GM19395 (cell line): ENCODE measurements around the gene ZFAND6.
A peak's percentile ranks its signal among the peaks of the same experiment; 100 is the strongest.

Experiments
- ATAC-seq: cut with Tn5 transposase; IDR thresholded peaks from one replicate; pipeline ENCODE4 v1.9.1; 2021; ENCODE audit warnings: mild to moderate bottlenecking, moderate library complexity; ENCODE audit not compliant: unreplicated experiment

The ZFAND6 gene

DNA sequence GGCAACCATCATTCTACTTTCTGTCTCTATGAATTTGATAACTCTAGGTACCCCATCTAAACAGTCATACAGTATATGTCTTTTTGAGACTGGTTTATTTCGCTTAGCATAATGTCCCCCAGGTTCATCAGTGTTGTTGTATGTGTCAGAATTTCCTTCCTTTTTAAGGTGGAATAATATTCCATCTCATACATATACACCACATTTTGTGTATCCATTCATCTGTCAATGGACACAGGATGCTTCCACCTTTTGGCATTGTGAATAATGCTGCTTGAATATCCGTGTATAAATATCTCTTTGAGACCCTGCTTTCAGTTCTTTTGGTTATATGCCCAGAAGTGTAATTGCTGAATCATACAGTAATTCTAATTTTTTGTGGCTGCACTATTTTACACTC is 10.4 kb upstream of the ZFAND6 start:
- no peak for ATAC-seq

- ATAC-seq = no peak
These were observed 6.7 kb upstream of the ZFAND6 start for GRCh38 chr15:80052597-80053304.

GRCh38 chr15:80055933-80056332 is 3.5 kb upstream of the ZFAND6 start:
- no peak for ATAC-seq

GRCh38 chr15:80058044-80058443 is 1.4 kb upstream of the ZFAND6 start:
- no peak for ATAC-seq

DNA sequence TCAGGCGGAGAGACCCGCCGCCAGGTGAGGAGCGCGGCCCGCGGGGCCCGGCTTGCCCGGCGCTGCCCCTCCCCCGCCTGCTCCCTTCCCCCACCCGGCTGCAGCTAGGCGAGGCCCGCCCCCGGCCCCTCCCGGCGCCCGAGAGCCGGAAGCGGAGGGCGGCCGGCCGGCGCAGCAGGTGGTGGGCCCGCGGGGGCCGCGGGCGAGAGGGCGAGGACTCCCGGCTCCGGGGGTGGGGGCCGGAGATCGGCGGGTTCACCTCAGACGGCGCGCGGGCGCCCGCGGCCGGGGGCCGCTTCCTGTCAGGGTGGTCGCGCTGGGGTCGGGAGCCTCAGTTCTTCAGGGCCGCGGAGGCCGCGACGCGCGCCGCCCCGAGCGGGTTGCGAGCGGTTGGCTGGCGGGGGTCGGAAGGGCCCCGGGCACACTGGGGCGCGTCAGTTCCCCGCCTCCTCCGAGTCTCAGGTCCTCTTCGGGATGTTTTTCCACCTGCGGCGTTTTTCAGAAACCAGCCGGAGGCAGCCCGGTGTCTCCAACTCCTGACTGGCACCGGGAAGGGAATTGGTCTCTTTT is 395 bp downstream of the ZFAND6 start:
- peak; percentile 48 for ATAC-seq

DNA sequence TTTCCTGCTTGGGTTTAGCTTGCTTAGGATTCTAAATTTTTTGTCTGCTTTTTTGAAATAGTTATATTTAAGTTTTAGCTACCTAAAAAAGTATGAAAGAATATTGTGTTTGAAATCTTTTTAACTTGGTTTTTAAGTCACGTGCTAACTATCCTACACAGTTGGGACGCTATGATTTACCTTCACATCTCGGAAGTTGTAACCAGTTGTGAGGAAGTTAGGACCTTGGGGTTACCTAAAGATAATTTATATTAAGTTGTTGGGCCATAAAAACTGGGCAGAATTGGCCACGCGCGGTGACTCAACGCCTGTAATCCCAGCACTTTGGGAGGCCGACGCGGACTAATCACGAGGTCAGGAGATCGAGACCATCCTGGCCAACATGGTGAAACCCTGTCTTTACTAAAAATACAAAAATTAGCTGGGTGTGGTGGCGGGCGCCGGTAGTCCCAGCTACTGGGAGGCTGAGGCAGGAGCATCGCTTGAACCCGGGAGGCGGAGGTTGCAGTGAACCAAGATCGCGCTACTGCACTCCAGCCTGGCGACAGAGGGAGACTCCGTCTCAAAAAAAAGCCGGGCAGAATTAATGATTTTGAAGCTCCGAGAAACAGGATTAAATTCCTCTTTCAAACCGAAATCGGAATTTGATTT is 1.0 kb downstream of the ZFAND6 start:
- ATAC-seq = no peak

GRCh38 chr15:80061582-80061981 is 2.1 kb downstream of the ZFAND6 start:
- no peak for ATAC-seq

DNA sequence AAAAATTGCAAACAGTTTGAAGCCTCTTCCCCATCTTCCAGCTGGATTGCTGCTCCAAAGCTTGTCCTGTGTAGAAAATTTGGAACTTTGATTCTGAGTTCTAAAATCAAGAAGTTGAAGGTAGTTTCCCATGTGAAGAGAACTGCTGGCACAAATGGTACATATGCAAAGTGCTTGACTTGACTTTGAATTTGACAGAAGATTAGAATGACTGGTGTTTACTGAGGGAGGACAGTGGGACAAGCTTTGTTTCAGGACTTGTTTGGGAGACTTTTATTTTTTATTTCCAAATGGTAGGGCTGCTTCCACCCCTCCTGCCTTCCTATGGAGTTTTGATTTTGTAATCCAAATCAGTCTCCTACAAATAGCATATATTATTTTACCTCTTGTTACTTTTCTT is 7.4 kb downstream of the ZFAND6 start:
- ATAC-seq = no peak

DNA sequence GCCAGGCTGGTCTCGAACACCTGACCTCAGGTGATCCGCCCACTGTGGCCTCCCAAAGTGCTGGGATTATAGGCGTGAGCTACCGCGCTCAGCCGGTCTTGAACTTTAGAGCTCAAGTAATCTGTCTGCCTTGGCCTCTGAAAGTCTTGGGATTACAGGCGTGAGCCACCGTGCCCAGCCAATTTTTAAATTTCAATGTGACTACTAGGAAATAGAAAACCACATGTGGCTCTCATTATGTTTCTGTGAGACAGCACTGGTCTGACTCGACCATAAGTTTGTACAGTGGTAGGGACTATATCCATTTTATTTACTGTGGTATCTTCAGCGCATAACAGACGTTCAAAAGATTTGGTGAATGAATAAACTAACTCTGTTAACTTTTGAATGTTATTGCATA is 9.1 kb downstream of the ZFAND6 start:
- ATAC-seq = no peak

DNA sequence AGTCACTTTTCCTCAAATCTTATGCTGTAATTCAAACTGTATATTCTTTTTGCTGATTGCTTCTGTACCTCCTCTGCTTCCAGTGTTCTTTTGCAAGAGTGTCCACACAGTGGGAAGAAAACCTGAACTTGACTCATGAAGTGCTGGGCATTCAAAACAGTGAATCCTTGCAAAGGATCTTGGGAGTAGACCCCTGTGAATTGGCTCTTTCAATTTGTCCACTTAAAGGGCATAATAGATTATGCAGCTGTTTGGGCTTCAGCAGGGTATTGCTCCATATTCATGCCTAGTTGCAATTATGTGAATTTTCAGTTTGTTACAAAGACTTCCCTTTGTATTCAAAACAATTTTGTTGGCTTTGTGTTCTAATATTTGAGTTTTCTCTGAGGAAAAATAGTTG is 11.4 kb downstream of the ZFAND6 start:
- no peak for ATAC-seq

GRCh38 chr15:80071652-80072051 is 12.2 kb downstream of the ZFAND6 start:
- ATAC-seq = no peak

DNA sequence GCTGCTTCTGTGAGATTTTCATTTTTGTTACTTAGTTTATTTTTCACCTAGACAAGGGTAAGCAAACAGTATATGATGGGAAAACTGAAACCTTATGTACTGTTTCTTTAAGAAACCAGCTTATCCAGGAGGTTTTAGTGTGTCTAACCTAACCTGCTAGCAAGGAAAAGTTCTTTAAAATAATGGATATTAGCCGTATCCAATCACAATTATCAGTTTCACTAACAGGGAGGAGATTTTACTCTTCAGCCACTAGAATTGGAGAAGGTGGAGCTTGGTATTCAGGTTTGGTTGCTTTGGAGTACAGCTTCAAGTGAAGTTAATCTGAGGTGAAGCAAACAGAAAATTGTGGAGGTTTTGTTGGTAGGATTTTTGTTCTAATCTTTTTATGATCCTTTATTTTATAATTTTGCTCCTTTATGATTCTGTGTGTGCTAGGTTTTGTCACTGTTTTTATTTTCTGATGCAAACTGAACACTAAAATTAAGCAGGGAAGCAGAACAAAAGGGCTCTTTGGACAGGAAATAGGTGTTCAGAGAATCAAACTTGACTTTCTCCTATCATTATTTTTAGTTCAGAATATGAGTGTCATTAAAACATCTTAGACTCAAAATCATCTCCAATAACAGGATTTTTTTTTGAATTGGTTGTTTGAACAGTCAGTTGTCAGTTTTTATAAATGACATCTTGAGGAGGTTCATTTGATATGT is 13.0 kb downstream of the ZFAND6 start:
- peak; percentile 82 for ATAC-seq

- ATAC-seq = no peak
These were observed 13.7 kb downstream of the ZFAND6 start for GRCh38 chr15:80073197-80073596.

DNA sequence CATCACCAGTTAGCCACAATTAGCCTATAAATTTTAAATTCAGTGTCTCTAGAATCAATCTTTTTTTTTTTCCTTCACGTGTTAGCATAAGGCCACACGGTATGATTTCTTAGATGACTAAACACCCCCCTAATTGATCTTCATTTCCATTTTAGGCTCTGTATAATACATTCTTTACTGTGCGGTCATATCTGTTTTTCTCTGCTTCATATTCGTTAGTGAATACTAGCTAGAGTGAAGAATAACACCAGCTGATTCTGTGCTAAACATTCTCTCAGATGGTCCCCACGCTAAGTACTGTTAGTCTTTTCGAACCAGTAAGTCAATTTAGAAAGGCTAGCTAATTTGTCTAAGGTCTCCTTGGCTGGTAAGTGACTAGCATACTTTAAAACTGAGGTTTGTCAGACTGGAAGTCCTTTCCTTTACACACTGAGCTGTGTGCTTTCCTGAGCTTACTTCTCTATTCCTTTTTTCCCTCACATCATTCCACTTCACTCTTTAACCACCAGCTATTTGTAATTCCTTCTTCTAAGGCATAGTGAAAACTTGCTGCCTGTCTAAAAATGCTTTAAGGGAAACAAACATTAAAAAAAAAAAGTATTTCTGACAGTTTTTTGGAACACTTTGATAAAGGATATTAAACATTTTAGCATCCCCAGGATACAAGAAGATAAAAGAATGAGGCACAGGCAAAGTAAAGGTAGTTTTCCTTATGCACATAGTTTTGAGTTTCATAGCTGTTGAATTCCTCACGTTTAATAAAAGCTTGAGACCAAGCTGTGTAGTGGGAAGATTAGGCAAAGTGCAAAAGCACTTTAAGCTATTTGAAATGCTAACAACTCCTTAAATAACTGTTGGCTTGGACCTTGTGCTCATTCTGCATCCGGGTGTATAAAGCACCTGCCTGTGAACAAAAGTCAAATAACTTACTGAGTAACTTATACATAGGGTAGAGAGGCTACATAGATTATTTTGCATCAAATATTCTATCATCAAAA is 17.1 kb downstream of the ZFAND6 start:
- ATAC-seq = no peak

DNA sequence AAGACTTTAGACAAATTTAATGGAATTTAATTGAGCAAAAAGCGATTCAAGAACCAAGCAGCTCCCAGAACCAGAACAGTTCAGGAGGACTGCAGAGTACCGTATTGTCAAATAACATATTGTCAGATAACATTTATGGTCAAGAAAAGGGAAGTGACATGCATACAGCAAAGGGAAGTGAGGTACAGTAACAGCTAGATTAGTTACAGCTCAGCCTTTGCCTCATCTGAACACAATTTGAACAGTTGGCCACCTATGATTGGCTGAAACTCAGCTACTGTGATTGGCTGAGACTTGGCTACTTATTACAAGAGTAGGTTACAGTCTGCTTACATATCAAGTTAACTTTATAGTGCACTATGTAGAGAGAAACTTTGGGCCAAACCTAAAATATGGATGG is 21.9 kb downstream of the ZFAND6 start:
- no peak for ATAC-seq

- no peak for ATAC-seq
These were observed 27.6 kb downstream of the ZFAND6 start for GRCh38 chr15:80087104-80087503.

DNA sequence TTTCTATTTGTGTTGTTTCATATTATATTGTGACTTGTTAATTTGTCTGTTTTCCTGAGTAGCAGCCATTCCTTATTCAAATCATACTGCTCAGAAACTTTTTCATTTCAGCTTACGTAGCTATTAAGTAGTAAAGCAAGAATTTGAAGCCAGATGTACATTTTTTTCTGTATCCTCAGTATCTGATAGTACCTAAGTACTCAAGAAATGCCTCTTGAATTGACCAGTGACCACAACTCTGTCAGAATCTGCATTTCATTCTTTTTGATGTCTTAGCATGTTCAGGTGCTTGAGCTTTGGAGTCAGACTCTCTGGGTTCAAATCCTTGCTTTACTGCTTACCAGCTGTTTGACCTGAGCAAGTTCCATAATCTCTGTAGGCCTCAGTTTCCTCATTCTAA is 30.6 kb downstream of the ZFAND6 start:
- no peak for ATAC-seq

- no peak for ATAC-seq
These were observed 31.5 kb downstream of the ZFAND6 start for GRCh38 chr15:80090879-80091503.

GRCh38 chr15:80093854-80094418 is 34.5 kb downstream of the ZFAND6 start:
- no peak for ATAC-seq

GRCh38 chr15:80095511-80095910 is 36.0 kb downstream of the ZFAND6 start:
- ATAC-seq = no peak
